ENCODE measurements around the gene ENG.

DNA sequence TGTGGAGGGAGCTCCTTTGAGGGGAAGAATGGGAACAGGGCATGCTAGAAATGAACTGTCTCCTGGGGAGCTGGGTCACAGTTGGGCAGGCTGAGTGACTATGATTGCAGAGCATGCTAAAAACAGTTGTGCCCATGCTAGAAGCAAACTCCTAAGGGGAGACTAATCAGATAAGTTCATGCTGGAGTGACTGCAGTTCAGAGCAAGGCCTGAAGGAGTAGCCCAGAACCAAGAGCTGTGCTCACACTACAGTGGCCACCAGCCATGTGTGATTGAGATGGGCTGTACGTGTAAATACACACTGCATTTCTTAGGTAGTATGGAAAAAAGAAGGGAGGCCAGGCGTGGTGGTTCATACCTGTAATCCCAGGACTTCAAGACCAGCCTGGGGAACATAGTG is 33.3 kb upstream of the ENG start:
- TF ChIP-seq, protein P1, sequence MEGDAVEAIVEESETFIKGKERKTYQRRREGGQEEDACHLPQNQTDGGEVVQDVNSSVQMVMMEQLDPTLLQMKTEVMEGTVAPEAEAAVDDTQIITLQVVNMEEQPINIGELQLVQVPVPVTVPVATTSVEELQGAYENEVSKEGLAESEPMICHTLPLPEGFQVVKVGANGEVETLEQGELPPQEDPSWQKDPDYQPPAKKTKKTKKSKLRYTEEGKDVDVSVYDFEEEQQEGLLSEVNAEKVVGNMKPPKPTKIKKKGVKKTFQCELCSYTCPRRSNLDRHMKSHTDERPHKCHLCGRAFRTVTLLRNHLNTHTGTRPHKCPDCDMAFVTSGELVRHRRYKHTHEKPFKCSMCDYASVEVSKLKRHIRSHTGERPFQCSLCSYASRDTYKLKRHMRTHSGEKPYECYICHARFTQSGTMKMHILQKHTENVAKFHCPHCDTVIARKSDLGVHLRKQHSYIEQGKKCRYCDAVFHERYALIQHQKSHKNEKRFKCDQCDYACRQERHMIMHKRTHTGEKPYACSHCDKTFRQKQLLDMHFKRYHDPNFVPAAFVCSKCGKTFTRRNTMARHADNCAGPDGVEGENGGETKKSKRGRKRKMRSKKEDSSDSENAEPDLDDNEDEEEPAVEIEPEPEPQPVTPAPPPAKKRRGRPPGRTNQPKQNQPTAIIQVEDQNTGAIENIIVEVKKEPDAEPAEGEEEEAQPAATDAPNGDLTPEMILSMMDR (IDR thresholded peaks at IDR 0.05; ENCODE audit: borderline replicate concordance, extremely low read depth, low read length, poor library complexity, severe bottlenecking) = no peak
- no peak for TF ChIP-seq EZH2 (IDR thresholded peaks at IDR 0.05; ENCODE audit: borderline replicate concordance, low read depth, low read length, severe bottlenecking)

All from DND-41 (cell line).